DND-41 (cell line): Measurements from ENCODE around the gene ZNF14.
"Not testable (repeated sequence)": the region's sequence is repeated elsewhere in the genome, so short reads cannot be mapped to it uniquely, and the experiment has no call there.

Experiments used
- EZH2 ChIP-seq: IDR thresholded peaks from 3 replicates; pipeline ENCODE4 v1.6.1; 2012; ENCODE audit warnings: borderline replicate concordance, low read depth, mild to moderate bottlenecking, moderate library complexity, low read length, inconsistent platforms; ENCODE audit not compliant: severe bottlenecking
- TF ChIP-seq, protein P1 (sequence below): IDR thresholded peaks from 2 replicates; pipeline ENCODE4 v1.5.1; 2012; ENCODE audit warnings: borderline replicate concordance, low read length, moderate library complexity, mild to moderate bottlenecking; ENCODE audit not compliant: poor library complexity, severe bottlenecking; ENCODE audit errors: extremely low read depth

DNA sequence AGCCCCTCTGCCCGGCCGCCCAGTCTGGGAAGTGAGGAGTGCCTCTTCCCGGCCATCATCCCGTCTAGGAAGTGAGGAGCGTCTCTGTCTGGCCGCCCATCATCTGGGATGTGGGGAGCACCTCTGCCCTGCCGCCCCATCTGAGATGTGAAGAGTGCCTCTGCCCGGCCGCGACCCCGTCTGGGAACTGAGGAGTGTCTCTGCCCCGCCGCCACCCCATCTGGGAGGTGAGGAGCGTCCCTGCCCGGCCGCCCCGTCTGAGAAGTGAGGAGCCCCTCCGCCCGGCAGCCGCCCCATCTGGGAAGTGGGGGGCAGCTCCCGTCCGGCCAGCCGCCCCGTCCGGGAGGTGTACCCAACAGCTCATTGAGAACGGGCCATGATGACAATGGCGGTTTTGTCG, 37.1 kb upstream of the ZNF14 start:
- TF ChIP-seq, protein P1, sequence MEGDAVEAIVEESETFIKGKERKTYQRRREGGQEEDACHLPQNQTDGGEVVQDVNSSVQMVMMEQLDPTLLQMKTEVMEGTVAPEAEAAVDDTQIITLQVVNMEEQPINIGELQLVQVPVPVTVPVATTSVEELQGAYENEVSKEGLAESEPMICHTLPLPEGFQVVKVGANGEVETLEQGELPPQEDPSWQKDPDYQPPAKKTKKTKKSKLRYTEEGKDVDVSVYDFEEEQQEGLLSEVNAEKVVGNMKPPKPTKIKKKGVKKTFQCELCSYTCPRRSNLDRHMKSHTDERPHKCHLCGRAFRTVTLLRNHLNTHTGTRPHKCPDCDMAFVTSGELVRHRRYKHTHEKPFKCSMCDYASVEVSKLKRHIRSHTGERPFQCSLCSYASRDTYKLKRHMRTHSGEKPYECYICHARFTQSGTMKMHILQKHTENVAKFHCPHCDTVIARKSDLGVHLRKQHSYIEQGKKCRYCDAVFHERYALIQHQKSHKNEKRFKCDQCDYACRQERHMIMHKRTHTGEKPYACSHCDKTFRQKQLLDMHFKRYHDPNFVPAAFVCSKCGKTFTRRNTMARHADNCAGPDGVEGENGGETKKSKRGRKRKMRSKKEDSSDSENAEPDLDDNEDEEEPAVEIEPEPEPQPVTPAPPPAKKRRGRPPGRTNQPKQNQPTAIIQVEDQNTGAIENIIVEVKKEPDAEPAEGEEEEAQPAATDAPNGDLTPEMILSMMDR: not testable (repeated sequence)
- TF ChIP-seq EZH2: not testable (repeated sequence)
